Measurements from ENCODE around the gene GEN1.

- no peak for TF ChIP-seq ELK1 (IDR thresholded peaks at IDR 0.05; ENCODE audit: borderline replicate concordance, low read depth, low read length)
- no peak for TF ChIP-seq NFE2L2 (IDR thresholded peaks at IDR 0.05; ENCODE audit: low read depth, low read length)
- TF ChIP-seq SMC3 (IDR thresholded peaks at IDR 0.05; ENCODE audit: low read depth, low read length), result no peak
- TF ChIP-seq USF2 (IDR thresholded peaks at IDR 0.05; ENCODE audit: low read depth, low read length), result no peak
- no peak for TF ChIP-seq CTCF (conservative IDR thresholded peaks at IDR 0.05; ENCODE audit: low read depth, low read length)
- no peak for TF ChIP-seq CEBPB (IDR thresholded peaks at IDR 0.05; ENCODE audit: low read depth, low read length)
- TF ChIP-seq POLR2A (IDR thresholded peaks at IDR 0.05; ENCODE audit: low read depth, low read length), result no peak; the same call in 1 of the 2 replicates
- no peak for TF ChIP-seq RFX5 (IDR thresholded peaks at IDR 0.05; ENCODE audit: low read depth, low read length)
- TF ChIP-seq MAFK (IDR thresholded peaks at IDR 0.05; ENCODE audit: low read depth, low read length), result no peak
- TF ChIP-seq RAD21 (IDR thresholded peaks at IDR 0.05; ENCODE audit: low read length), result no peak
- TF ChIP-seq RCOR1 (IDR thresholded peaks at IDR 0.05; ENCODE audit: insufficient replicate concordance, low read length), result no peak
Measured at GRCh38 chr2:17754773-17755425, 961 bp downstream of the GEN1 start.
